Keratinocyte (primary cell): ENCODE measurements around the gene RTEL1. TPM values are rescaled to one million over a fixed set of nuclear protein-coding genes. Genes with fewer than 3 reads are reported as not detected.
A peak's percentile ranks its signal among the peaks of the same experiment; 100 is the strongest.

Experiments
- DNase-seq: peaks from one replicate; pipeline ENCODE4 v3.0.0-alpha.2; 2011; ENCODE audit warnings: low read depth, missing footprints, low spot score
- FAIRE-seq: peaks from 2 replicates; lab custom pipeline; 2011; peaks lifted over from hg19 to GRCh38; lab: Jason Lieb, UNC
- H2AFZ ChIP-seq: 2 replicates; pipeline ENCODE4 v1.6.0; 2012; ENCODE audit warnings: low read length, control low read depth, inconsistent platforms; ENCODE audit not compliant: control insufficient read depth
- H3K27ac ChIP-seq: 2 replicates; pipeline ENCODE4 v1.5.1; 2011; ENCODE audit warnings: low read length; ENCODE audit not compliant: control insufficient read depth, insufficient read depth
- H3K27me3 ChIP-seq: 3 replicates; pipeline ENCODE4 v1.6.0; 2011; ENCODE audit warnings: low read length; ENCODE audit not compliant: control insufficient read depth, insufficient read depth; ENCODE audit errors: extremely low read depth
- H3K36me3 ChIP-seq, 2 experiments: 2 replicates in 1 of 2; 3 replicates in 1 of 2; pipeline ENCODE4 v1.5.1; 2011; ENCODE audit warnings: low read length in 2 of 2, mild to moderate bottlenecking in 1 of 2; ENCODE audit not compliant: control insufficient read depth in 2 of 2, insufficient read depth in 2 of 2; ENCODE audit errors: extremely low read depth in 1 of 2
- H3K4me1 ChIP-seq: 3 replicates; pipeline ENCODE4 v1.5.1; 2011; ENCODE audit warnings: low read length; ENCODE audit not compliant: control insufficient read depth, insufficient read depth; ENCODE audit errors: extremely low read depth
- H3K4me2 ChIP-seq: 3 replicates; pipeline ENCODE4 v1.6.0; 2011; ENCODE audit warnings: low read depth, low read length; ENCODE audit not compliant: control insufficient read depth, insufficient read depth; ENCODE audit errors: extremely low read depth
- H3K4me3 ChIP-seq, 3 experiments: fragments of 200-600 bp in 1 of 3; sonication (generic) in 1 of 3; 2 replicates in 2 of 3; 3 replicates in 1 of 3; pipeline ENCODE4 v1.5.1; 2011 to 2016; ENCODE audit warnings: low read length in 3 of 3, mild to moderate bottlenecking in 3 of 3, control low read depth in 2 of 3, inconsistent platforms in 1 of 3, low read depth in 1 of 3, mixed read lengths in 1 of 3, mixed run types in 1 of 3, moderate library complexity in 1 of 3; ENCODE audit not compliant: control insufficient read depth in 2 of 3, insufficient read depth in 2 of 3; ENCODE audit errors: extremely low read depth in 1 of 3
- H3K79me2 ChIP-seq: 2 replicates; pipeline ENCODE4 v1.6.0; 2012; ENCODE audit warnings: low read length; ENCODE audit not compliant: control insufficient read depth, insufficient read depth
- H3K9ac ChIP-seq: 3 replicates; pipeline ENCODE4 v1.6.0; 2011; ENCODE audit warnings: low read length; ENCODE audit not compliant: control insufficient read depth, insufficient read depth; ENCODE audit errors: extremely low read depth
- H3K9me1 ChIP-seq: 3 replicates; pipeline ENCODE4 v1.6.0; 2011; ENCODE audit warnings: low read length; ENCODE audit not compliant: control insufficient read depth, insufficient read depth; ENCODE audit errors: extremely low read depth
- H3K9me3 ChIP-seq: 2 replicates; pipeline ENCODE4 v1.5.1; 2012; ENCODE audit warnings: low read depth, low read length; ENCODE audit not compliant: control insufficient read depth
- H4K20me1 ChIP-seq: 3 replicates; pipeline ENCODE4 v1.6.0; 2011; ENCODE audit warnings: low read length; ENCODE audit not compliant: control insufficient read depth, insufficient read depth; ENCODE audit errors: extremely low read depth
- CTCF ChIP-seq, 3 experiments: IDR thresholded peaks in 1 of 3; conservative IDR thresholded peaks in 1 of 3; optimal IDR thresholded peaks in 1 of 3; 2 replicates in 2 of 3; 3 replicates in 1 of 3; pipeline versions ENCODE3 to v1.5.1; 2011; ENCODE audit warnings: low read length in 3 of 3, mild to moderate bottlenecking in 3 of 3, moderate library complexity in 2 of 3, control low read depth in 1 of 3, inconsistent platforms in 1 of 3; ENCODE audit not compliant: insufficient read depth in 2 of 3; ENCODE audit errors: extremely low read depth in 1 of 3
- EZH2 ChIP-seq: IDR thresholded peaks from one replicate; pipeline ENCODE4 v1.6.1; 2012; ENCODE audit warnings: inconsistent platforms, mild to moderate bottlenecking, low read length, moderate library complexity
- dilution Hi-C: fragments of 300-500 bp; cut with MboI; formaldehyde crosslinking; loops from one replicate; pipeline ENCODE4 v1.7.0; 2020; ENCODE audit warnings: low sequenced_read_pairs; ENCODE audit not compliant: extremely low pct_ligation_motif_present
- polyA plus RNA-seq, 5 experiments: library from polyadenylated mRNA; depleted of rRNA in 3 of 5; stranded (reverse) in 3 of 5; stranded (forward) in 1 of 5; unstranded in 1 of 5; fragments of >200 nt; gene quantifications; 1 replicate in 1 of 5; 2 replicates in 3 of 5; 3 replicates in 1 of 5; pipeline versions ENCODE4 v1.2.1 to v1.2.3, GENCODE V29; 2011 to 2012; ENCODE audit warnings: missing spikeins in 2 of 5, low read depth in 1 of 5, low replicate concordance in 1 of 5

Gene RTEL1
- polyA plus RNA-seq, 1 donor (not counting 4 experiments of a cell fraction or from before 2014, with no cell fraction given), result 12.4 TPM

GRCh38 chr20:63689046-63690002 lies 31.2 kb downstream of the RTEL1 start:
- FAIRE-seq, result no peak
- DNase-seq, result no peak
- Histone ChIP-seq H3K9ac (no peak overlapping the region), H2AFZ (no peak overlapping the region), H3K9me3 (no peaks in the 10 kb centered on the region), H3K27me3 (no peaks in the 10 kb centered on the region), H3K4me1 (peaks cover 22% of the 10 kb centered on the region), H3K4me3 (no peak overlapping the region), H3K9me1 (no peaks in the 10 kb centered on the region), H3K27ac (no peak overlapping the region), H3K79me2 (no peaks in the 10 kb centered on the region), H3K36me3 (no peaks in the 10 kb centered on the region), H4K20me1 (no peaks in the 10 kb centered on the region), H3K4me2 (no peak overlapping the region)
- dilution Hi-C loops, result no loop called here
- no peak for TF ChIP-seq EZH2
- TF ChIP-seq CTCF (optimal IDR thresholded peaks at IDR 0.05 in 1 of 3, IDR thresholded peaks at IDR 0.05 in 1 of 3, conservative IDR thresholded peaks at IDR 0.05 in 1 of 3; ENCODE audit: extremely low read depth in 1 of 3, insufficient read depth in 2 of 3, low read length in 3 of 3), result peak in 1 of 3 experiments; percentile 6

GRCh38 chr20:63690003-63690897 lies 32.1 kb downstream of the RTEL1 start:
- no peak overlapping the region for H2AFZ ChIP-seq

More at GRCh38 chr20:63690003-63690897, 32.1 kb downstream of the RTEL1 start:
- H3K4me1 ChIP-seq, result peaks cover 30% of the 10 kb centered on the region
- no peak overlapping the region for H3K27ac ChIP-seq
- no peak overlapping the region for H3K4me2 ChIP-seq
- no peaks in the 10 kb centered on the region for H3K36me3 ChIP-seq
- no peaks in the 10 kb centered on the region for H3K27me3 ChIP-seq
- no peak for DNase-seq
- no peak for FAIRE-seq
- no peaks in the 10 kb centered on the region for H4K20me1 ChIP-seq
- H3K79me2 ChIP-seq, result no peaks in the 10 kb centered on the region
- H3K9ac ChIP-seq, result no peak overlapping the region
- TF ChIP-seq EZH2 (no peak), CTCF (optimal IDR thresholded peaks at IDR 0.05 in 1 of 3, IDR thresholded peaks at IDR 0.05 in 1 of 3, conservative IDR thresholded peaks at IDR 0.05 in 1 of 3; ENCODE audit: extremely low read depth in 1 of 3, insufficient read depth in 2 of 3, low read length in 3 of 3) (no peak)
- H3K4me3 ChIP-seq, result no peak overlapping the region
- dilution Hi-C loops, result no loop called here
- H3K9me3 ChIP-seq, result no peaks in the 10 kb centered on the region
- H3K9me1 ChIP-seq, result no peaks in the 10 kb centered on the region
